Tongue (tissue), 2 donors: ENCODE measurements around the gene PLEKHM3. TPM values are rescaled to one million over a fixed set of nuclear protein-coding genes. Genes with fewer than 3 reads are reported as not detected.

Experiments used
- DNase-seq: peaks from one replicate; pipeline ENCODE4 v3.0.0-alpha.2; 2015
- total RNA-seq: library from RNA; depleted of rRNA; stranded (reverse); fragments of >200 nt; gene quantifications from one replicate; pipeline ENCODE4 v1.2.3, GENCODE V29; 2014

Gene PLEKHM3
- total RNA-seq, 1 donor from 2014 or later, result 20.0 TPM

DNA sequence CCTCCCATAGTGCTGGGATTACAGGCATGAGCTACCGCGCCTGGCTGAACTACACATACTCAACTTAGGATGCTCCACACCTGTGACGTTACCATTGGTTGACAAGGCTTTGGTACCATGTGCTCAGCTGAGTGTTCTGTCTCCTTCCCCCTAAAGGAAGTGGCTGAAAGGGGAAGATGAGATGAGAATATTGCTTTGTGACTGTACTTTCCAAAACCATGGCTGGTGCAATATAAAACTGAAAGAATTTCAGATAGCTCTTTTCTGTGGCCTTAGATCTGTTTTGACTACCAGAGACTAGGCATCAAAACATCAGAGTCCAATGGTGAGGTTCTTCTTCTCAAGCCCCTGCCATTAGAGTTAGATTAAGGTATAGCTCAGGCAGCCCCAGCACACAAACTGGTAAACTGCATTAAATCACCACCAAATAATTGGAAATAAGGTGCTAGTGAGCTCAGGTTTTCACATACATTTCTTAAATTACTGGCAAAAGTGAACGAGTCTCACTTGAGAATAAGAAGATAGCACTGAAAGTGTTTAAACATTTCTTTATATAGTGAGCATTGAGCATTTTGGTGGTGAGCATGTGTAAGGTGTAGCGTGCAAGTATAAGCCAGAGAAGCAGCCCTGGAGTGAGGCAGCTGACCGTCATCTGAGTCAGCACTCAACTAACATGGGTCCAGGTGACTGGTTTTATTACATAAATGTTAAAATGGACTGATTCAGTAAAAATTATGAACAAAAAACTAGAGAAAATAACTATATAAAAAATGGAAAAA lies 142.1 kb downstream of the PLEKHM3 start:
- no peak for DNase-seq

DNA sequence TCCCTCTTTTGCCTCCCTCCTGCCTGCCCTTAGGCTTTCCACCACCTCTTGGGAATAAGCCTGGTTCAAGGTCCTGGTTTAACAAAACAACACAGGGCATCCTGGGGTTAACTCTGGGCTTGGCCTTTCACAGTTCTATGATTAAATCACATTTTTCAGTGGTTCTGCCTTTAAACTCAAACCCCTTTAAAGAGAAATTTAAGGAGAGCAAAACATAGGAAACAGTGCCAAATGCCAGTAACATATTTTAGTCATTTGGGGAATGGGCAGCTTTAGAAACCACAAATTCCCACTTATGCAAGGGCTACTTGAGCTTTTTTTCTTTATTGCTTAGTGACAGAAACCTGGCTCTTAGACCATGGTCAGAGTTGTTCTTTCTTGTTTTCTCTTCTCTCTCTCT lies 143.4 kb downstream of the PLEKHM3 start:
- no peak for DNase-seq

DNA sequence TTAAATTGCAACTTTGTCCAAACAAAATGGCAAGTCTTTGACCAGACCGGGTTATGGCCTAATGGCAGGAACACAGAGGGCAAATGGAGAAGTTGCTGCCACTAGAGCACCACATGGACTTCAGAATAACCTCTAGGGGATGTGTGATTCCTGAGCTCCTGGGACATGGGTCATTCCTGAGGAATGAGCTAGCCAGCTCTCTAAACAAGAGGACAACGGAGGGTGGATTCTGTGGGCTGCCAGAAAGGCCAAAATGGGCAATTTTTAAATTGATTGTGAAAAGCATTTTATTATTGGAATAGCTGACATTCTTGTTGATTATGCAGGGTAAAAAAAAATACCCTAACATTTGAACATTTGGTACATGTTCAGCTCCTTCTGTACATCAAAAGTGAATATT lies 145.8 kb downstream of the PLEKHM3 start:
- DNase-seq, result no peak

DNA sequence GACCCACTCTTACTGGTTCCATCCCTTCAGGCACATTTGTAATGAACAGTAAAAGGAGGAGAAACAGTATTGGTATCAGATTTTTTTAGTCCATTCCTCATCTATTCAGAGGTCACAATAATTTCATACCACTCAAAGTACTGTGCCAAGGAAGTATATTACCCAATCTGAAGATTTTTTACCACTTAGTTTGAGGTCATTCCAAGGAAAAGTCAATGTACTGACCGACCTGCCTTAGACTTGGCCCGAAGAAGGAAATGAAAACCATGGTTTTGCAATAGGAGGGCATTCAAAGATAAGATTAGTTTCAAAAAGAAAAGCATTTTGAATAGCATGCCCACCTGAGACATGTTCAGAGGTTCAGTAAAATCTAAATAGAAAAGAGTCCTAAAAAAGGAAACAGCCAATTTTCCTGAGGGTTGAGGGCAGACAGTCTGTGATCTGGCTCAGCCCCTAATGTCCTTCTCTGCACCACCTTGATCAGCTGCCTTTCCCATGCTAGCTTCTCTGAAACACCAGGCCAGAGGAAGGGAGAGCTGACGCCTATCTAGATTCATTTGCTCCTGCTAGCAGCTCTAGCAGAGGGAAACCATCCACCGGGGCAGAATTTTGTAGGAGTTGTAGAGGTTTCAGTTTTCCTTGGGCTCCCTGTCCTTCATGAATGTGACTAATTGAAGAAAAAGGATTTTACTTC lies 148.3 kb downstream of the PLEKHM3 start:
- DNase-seq, result no peak

DNA sequence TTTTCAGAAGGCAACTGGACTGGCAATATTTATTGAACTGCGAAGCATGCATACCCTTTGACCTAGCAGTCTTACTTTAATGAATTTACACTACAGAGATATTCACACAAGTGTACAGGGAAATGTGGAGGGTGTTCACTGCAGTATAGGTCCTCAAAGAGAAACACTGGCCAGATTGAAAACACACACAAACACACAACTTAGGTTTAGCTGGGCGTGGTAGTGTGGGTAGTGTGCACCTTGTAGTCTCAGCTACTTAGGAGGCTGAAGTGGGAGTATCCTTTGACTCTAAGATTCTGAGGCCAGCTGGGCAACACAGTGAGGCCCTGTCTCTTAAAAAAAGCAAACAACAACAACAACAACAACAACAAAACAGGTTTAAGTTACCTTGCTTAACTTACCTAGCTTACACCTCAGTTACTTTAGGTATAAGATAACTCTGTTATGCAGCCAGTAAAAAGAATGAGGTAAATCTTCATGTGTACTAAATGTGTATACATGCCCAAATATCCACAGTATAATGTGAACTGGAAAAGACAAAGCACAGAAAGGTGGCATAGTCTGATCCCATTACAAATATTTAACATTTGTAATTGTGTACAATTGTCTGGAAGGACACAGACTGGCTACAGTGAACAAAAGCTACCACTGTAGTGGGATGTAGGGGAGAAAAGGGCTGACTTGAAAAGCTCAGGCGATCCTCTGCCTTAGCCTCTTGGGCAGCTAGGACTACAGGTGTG lies 149.7 kb downstream of the PLEKHM3 start:
- DNase-seq, result no peak

DNA sequence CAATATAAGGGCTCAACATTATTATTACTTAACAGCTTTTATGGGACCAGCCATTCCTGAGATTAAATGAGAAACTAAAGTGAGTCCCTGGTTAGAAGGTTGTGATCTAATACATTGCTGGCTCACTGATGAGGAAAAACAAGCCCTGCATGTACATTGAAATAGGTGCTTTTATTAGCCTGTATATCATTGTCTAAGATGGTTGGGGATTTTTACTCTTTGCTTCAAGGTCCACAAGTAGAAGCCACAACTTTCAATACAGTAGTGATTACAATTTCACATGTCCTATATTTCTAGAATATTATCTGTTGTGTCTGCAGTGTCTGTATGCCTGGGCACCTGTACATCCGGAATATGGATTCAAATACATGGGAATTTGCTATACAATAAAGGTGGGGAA lies 151.5 kb downstream of the PLEKHM3 start:
- DNase-seq, result no peak

DNA sequence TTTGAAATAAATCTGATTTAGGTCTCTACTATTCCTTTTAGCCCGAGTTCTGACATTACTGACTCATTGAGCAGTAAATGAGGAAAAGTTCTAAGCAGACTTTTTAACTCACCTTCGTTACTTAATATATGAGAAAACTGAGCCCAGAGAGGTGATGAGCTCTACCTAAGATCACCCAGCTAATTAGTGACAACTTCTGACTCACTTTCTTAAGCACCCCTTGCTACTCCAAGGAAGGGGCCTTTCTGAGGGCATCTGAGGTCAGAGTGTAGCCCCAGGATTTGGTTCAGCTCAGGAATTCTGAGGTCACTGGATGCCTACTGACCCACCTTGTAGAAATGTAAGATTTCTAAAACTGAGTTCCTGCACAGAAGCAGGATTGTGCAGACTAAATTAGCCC lies 153.4 kb downstream of the PLEKHM3 start:
- no peak for DNase-seq

DNA sequence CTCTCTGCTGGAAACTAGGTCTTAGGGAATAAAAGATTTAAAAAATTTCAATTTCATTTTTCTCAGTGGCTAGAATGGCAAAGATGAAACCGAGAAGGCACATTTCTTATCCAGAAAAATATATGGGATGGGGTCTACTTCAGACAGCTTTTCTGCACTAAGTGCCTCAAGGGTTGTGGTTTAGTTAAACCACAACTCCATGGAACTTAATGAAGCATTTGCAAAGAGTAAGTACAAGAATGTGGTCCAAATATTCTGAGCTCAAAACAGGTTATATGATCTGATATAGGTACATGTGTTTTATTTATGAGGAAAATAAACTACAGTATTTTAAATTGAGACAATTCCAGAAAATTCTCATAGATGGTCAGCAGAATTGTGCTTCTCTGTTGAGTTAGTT lies 153.8 kb downstream of the PLEKHM3 start:
- DNase-seq, result no peak

DNA sequence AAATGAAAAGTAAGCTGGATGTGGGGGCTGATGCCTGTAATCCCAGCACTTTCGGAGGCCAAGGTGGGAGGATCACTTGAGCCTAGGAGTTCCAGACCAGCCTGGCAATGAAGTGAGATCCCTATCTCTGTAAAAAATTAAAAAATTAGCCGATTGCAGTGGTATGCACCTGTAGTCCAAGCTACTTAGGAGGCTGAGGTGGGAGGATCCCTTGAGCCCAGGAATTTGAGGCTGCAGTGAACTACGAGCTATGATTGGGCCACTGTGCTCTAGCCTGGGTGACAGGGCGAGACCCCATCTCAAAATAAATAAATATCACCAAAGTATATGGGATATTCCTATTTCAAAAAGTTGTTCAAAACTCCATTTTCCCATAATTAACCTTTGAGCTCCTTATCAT lies 154.5 kb downstream of the PLEKHM3 start:
- DNase-seq, result no peak

DNA sequence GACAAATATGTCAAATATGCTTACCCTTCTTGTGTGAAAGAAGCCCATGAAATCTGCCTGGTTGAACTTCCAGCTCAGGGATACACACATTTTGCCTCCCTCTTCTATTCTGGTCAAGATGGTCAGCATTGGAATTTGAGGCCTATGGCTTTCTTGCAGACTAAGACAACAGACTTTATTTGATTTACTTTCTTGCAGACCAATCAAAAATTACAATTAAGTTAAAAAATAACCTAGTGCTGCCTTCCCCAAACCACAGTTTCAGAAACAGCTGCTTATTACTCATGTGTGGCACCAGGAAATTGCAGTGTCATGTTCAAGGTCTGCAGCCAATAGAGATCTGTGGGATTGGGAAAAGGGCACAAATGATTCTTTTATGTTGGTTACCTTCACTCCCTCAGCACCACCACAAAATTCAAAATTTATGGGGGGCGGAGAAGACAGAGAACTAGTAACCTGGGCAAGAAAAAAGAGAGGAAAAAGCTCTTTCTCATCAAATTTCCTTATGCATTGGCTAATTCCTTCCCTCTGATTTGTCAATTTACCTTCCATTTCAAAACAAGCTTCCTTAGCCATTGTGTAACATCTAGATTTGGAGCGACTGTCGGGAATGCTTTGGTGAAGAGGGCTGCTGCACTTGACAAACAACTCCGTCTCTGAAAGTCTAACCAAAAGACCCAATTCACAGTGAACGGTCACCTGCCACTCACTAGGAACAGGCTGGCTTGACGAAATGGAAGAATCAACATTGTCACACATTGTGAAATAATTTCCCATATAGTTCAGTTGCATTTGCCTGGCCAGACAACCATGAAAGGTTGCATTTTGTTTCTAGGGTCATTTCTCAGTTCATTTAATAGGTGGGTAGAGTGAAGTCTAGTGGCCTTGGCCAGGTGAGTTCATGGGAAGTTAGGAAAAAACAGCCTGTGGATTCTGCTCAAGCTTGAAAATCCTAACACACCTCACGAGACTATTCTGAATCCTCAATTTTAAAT lies 155.2 kb downstream of the PLEKHM3 start:
- no peak for DNase-seq

DNA sequence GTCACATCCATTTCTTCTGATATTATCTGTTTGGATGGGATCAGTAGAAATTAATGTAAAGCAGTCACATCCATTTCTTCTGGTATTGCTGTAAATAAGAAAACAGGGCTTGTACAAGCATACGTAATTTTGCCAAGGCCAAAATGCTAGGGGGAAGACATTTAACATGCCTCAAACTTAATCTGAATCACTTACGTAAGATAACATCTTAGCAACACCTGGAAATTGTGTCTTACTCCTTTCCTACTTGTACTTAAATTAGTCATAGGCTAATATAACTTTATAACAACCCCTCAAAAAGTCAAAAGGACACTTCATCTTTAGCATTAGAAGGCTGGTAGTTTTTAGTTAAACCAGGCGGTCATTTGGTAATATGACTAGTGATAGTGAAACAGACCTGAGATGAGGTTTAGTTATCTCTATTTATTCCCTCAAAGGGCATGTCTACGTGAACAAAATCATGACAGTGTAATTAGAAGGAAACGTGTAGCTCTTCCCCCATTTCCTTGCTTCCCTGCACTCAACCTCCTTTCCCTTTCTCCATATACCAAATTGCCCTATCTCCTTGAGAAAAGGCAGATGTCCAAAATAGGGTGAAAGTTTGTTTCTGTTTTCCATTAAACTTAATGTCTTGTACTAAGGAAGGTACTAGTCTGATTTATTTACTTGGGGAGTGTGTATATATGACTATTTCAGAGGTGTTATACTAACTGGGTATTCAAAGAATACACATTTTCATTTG lies 156.3 kb downstream of the PLEKHM3 start:
- DNase-seq, result no peak

DNA sequence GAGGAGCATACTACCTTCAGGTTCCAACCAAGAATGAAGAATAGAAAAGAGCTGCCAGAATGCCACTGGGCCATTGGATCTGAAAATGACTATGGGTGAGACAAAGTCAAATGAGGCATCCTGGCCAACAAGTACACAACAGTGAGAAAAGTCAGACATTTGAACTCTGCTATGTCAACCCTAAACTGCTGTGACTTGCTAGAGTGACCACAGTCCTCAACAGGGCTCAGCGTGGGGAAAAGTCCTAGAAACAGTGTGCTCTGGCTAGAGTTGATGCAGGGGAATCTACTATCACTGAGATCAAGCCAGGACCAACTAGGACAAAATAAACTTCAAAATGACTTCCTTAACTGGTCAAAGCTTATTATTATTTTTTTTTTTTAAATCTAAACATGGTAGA lies 157.4 kb downstream of the PLEKHM3 start:
- no peak for DNase-seq

DNA sequence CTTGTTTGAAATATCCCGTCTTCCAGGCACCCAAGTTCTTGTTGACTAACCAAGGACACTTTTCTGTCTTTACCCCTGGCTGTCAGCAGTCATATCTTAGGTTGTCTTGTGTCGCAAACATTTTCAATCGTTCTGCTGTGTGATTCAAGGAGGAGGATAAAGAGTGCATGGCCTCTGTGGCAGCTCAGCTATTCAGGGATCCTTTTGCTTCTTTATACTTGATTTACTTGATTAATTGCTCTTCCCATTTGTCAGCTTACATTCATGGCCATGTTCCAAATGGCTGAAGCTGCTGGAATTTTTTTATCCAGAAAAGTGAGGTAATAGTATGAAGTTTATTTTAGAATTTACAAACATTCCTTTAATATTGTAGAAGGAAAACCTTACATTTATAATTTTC lies 158.3 kb downstream of the PLEKHM3 start:
- no peak for DNase-seq

DNA sequence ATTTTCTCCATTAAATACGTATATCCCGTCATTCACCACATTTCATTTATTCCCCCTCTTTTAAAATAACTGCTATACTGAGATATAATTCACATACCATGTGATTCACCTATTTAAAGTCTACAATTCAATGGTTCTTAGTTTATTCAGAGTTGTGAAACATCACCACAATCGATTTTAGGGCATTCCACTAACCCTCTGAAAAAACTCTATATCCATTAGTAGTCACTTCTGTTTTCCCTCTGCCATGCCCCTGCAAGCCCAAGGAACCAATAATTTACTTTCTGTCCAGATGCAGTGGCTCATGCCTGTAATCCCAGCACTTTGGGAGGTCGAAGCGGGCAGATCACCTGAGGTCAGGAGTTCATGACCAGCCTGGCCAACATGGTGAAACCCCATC lies 160.1 kb downstream of the PLEKHM3 start:
- no peak for DNase-seq

DNA sequence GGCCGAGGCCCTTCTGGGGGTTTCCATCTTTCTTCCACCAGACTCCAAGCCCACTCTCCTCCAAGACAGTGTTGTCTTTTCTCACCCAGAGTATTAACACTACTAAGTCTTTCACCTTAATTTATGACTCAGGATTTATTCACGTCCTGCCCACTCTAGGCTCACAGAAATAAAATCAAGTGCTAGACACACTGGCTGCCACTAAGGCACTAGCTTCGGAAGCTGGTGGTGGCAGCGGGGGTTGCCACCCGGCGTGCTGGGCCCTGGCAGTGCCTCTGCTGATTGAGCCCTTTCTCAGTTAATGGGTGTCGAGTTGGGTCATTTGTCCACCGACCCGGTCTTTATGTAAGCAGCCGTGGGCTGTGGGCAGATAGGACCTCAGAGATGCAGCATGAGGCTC lies 162.0 kb downstream of the PLEKHM3 start:
- no peak for DNase-seq

DNA sequence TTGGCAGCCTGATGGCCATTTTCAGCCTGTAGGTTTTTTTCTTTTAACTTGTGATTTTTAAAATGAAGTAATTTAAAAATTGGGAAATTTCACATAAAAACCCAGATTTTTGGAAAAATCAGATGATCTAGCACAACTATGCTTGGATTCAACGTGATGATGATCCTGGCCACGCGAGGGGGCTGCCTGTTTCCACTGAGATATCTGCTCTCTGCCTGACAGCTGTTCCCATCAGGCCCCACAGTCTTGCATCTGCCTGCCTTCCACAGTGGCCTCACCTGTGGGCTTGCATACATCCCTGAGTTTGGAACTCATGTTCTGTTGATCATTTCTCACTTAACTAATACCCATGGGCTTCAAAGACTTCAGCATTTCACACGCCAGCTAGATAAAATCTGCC lies 163.5 kb downstream of the PLEKHM3 start:
- DNase-seq, result no peak

DNA sequence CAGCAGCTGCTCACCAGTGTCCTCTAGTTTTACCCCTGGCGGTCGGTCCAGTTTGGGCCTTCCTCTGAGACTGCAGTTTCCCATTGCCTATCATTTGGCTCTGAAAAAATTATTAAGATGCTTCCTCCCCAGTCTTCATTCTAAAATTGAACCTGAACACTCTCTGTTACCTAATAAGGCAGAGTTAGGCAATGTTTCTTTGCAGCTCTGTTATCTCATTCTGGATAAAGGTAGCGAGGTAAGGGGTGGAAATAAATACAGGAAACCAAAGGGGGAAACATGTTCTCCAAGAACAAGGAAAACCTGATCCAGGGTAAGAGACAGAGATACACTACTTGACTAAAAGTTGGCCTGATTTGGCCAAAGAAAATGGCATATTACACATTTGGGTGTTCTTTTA lies 164.6 kb downstream of the PLEKHM3 start:
- DNase-seq, result no peak

DNA sequence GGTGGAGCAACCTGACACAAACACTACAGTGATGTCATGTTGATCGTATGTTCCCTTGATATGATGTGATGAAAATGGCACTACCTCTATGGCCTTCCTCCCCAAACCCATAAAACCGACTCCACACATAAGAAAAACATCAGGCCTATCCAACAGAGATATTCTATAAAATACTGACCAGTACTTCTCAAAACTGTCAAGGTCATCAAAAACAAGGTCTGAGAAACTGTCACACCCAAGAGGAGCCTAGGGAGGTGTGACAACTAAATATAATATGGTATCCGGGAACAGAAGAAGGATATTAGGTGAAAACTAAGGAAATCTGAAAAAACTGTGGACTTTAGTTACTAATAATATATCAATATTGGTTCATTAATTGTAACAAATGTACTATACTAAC lies 169.7 kb downstream of the PLEKHM3 start:
- DNase-seq, result no peak

DNA sequence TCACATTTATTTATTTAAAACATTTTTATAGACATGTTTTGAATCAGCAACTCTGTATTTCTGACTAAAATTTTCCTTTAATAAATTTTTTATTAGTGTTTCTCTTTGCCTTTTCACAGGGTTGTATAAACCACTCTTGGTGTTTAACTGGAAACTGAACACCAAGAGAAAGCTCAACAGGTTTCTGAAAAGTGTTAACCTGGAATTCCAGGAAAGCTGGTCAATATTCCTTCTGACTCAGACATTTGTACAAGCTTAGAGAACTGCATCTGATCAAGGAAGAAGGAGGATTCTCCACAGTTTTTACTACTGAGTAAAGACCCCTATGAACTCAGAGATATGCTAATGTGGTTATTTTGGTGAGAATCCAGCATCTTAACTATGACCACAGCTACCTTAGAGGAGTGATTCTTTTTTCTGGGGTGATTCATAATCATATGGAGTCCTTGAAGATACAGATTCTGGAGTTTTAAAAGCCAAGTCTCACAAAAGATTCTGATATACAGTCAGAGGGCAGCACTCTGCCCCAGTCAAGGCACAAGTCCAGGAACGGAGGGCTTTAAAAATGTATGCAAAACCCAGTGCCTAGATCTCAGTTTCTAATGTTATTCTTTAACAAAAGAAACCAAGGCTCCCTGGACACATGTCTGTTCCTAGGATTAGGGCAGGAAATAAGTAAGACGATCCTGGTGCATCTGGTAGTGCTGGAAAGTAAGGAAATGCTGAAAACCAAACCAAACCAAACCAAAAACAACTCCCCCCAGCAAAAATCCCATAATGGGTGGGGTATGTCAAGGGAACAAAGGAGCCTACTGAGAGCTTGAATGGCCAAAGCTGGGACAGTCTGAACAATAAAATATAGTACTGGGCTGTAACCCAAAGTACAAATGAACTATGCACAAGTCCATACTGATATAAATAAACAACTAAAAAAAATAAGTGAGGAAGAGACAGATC lies 170.6 kb downstream of the PLEKHM3 start:
- no peak for DNase-seq

DNA sequence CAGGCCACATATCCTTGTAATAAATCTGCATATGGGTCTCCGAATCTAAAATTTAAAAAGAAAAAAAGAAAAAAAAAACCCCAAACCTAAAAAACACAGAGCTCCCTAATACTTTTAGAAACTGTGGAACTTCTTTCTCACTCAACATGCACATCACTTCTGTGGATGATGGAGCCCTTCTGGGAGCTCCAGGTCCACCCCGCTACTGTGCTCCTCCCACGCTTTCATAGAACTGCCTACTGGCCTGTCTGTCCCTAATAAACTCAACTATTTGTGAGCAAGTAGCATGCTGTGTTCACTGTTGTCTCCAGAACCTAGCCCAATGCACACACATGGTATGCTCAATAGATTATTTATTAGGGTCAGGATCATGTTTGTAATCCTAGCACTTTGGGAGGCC lies 172.5 kb downstream of the PLEKHM3 start:
- DNase-seq, result no peak
